Fibroblast of lung (primary cell): ENCODE measurements around the gene SECTM1.

ENCODE experiments used
- EZH2 ChIP-seq: IDR thresholded peaks from 2 replicates; pipeline ENCODE4 v1.5.1; 2012; ENCODE audit warnings: low read length, control low read depth, mild to moderate bottlenecking; ENCODE audit errors: missing control alignments
- TF ChIP-seq, protein P1 (sequence below), 2 donors: IDR thresholded peaks in 1 of 2; conservative IDR thresholded peaks in 1 of 2; 1 replicate in 1 of 2; 2 replicates in 1 of 2; pipeline ENCODE4 v1.5.1; 2011 to 2012; ENCODE audit warnings: low read length in 2 of 2, control low read depth in 1 of 2, inconsistent platforms in 1 of 2, low read depth in 1 of 2, mild to moderate bottlenecking in 1 of 2

DNA sequence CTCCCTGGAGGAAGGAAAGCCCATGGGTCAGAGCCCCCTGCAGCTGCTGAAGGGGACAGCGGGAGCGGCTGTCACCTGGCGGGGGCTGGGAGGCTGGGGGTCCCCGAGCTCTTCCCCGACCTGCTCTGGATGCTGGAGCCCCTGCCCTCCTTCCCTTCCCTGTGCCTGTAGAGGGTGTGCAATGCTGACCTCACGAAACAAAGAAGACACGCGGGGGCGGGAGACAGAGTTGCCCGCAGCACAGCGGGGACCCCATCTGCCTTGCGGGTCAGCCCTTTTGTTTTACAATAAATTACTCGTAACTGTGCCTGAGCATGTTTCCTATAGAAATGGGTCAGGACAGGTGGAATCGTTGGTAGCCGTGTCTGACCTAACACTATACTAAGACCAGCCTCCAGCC lies 6.3 kb downstream of the SECTM1 start:
- TF ChIP-seq, protein P1, sequence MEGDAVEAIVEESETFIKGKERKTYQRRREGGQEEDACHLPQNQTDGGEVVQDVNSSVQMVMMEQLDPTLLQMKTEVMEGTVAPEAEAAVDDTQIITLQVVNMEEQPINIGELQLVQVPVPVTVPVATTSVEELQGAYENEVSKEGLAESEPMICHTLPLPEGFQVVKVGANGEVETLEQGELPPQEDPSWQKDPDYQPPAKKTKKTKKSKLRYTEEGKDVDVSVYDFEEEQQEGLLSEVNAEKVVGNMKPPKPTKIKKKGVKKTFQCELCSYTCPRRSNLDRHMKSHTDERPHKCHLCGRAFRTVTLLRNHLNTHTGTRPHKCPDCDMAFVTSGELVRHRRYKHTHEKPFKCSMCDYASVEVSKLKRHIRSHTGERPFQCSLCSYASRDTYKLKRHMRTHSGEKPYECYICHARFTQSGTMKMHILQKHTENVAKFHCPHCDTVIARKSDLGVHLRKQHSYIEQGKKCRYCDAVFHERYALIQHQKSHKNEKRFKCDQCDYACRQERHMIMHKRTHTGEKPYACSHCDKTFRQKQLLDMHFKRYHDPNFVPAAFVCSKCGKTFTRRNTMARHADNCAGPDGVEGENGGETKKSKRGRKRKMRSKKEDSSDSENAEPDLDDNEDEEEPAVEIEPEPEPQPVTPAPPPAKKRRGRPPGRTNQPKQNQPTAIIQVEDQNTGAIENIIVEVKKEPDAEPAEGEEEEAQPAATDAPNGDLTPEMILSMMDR (conservative IDR thresholded peaks at IDR 0.05 in 1 of 2, IDR thresholded peaks at IDR 0.05 in 1 of 2; ENCODE audit: low read depth in 1 of 2, low read length in 2 of 2), result no peak
- no peak for TF ChIP-seq EZH2
